GM21515 (cell line): ENCODE data around the gene DDTL.
"Not testable (repeated sequence)": the region's sequence is repeated elsewhere in the genome, so short reads cannot be mapped to it uniquely, and the experiment has no call there.

Experiments
- ATAC-seq: cut with Tn5 transposase; IDR thresholded peaks from one replicate; pipeline ENCODE4 v1.9.1; 2021; ENCODE audit not compliant: unreplicated experiment

The DDTL gene

DNA sequence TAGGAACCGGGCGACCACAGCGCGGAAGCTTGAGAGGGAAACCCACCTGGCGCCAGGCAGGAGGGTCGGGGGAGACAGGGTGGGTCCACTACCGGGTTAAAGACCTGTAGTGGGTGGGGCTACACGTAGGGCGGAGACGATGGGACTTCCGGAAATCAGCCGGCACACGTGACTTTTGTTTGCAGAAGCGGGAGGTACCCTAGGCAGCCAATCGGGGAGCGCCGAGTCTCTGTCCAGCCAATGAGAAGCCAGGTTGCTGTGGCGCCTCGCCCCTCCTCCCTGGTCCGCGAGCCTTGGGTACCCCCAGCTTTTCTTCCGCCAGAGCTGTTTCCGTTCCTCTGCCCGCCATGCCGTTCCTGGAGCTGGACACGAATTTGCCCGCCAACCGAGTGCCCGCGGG, at the start of gene DDTL:
Gene DDTL, plus strand, starts transcription at position 321 of the 400 bp plus-strand sequence. Its CDS starts 27 bp downstream, at position 348.
- peak; percentile 83 for ATAC-seq

GRCh38 chr22:23920267-23920611, 46.4 kb upstream of the DDTL start:
- not testable (repeated sequence) for ATAC-seq

DNA sequence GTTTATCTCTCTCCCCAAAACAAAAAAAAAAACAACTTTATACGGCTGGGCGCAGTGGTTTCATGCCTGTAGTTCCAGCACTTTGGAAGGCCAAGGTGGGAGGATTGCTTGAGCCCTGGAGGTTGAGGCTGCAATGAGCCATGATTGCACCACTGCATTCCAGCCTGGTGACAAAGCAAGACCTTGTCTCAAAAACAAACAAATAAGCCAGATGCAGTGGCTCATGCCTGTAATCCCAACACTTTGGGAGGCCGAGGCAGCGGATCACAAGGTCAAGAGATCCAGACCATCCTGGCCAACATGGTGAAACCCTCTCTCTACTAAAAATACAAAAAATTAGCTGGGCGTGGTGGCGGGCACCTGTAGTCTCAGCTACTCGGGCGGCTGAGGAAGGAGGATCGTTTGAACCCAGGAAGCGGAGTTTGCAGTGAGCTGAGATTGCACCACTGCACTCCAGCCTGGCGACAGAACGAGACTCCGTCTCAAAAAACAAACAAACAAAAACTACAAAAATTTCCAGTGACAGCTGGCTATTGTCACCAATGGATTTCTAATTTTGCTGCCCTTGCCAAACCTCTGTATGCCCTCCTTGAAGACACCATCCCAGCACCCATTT, 45.0 kb upstream of the DDTL start:
- not testable (repeated sequence) for ATAC-seq

- ATAC-seq, result no peak
Measured at GRCh38 chr22:23922921-23923320, 43.8 kb upstream of the DDTL start.

DNA sequence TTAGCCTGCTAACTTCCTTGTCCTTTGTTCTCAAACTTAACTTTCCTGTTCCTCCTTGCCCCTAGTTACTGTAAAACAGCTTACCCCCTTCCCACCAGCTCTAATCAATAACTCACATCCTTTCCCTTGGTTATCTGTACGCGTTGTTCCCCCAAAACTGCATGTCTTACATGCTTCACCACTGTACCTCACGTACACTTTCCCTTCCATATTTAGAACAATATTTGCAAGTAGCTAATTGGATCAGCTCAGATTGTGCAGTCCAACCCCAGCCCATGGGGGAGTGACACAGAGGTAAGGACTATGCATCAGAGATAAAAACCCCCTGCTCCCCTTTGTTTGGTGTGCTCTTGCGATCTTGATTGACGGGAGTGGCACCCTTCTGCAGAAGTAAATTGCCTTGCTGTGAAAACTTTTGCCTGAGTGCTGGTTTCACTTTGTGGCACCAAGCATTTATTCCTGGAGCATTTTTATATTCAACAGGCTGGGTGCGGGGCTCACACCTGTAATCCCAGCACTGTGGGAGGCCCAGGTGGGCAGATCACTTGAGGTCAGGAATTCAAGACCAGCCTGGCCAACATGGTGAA, 41.6 kb upstream of the DDTL start:
- no peak for ATAC-seq

- no peak for ATAC-seq
Measured at GRCh38 chr22:23926561-23926960, 40.1 kb upstream of the DDTL start.

- ATAC-seq, result no peak
Measured at GRCh38 chr22:23938328-23939016, 28.2 kb upstream of the DDTL start.

- ATAC-seq, result no peak
Measured at GRCh38 chr22:23939017-23939357, 27.7 kb upstream of the DDTL start.

GRCh38 chr22:23940166-23940565, 26.5 kb upstream of the DDTL start:
- ATAC-seq, result not testable (repeated sequence)

GRCh38 chr22:23947391-23947790, 19.3 kb upstream of the DDTL start:
- ATAC-seq, result not testable (repeated sequence)

DNA sequence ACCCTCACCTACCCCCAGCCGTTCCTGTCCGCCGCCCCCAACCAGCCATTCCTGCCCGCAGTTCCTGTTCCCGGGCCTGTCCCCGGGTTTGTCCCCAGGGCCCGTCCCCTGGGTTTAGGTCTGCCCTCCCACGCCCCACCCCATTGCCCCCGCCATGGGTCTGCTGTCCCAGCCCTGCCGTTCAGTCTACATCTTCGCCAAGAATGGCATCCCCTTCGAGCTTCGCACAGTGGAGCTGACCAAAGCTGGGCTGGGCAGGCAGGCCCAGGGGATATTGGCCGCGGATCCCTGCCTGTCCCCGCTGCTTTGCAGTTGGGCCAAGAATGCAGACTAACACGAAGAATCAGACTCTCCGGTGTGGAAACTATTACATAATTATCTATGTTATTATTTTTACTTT, 16.9 kb upstream of the DDTL start:
- not testable (repeated sequence) for ATAC-seq

- ATAC-seq, result not testable (repeated sequence)
Measured at GRCh38 chr22:23951383-23951782, 15.3 kb upstream of the DDTL start.

- not testable (repeated sequence) for ATAC-seq
Measured at GRCh38 chr22:23952794-23953405, 13.8 kb upstream of the DDTL start.

GRCh38 chr22:23953485-23953884, 13.2 kb upstream of the DDTL start:
- not testable (repeated sequence) for ATAC-seq

DNA sequence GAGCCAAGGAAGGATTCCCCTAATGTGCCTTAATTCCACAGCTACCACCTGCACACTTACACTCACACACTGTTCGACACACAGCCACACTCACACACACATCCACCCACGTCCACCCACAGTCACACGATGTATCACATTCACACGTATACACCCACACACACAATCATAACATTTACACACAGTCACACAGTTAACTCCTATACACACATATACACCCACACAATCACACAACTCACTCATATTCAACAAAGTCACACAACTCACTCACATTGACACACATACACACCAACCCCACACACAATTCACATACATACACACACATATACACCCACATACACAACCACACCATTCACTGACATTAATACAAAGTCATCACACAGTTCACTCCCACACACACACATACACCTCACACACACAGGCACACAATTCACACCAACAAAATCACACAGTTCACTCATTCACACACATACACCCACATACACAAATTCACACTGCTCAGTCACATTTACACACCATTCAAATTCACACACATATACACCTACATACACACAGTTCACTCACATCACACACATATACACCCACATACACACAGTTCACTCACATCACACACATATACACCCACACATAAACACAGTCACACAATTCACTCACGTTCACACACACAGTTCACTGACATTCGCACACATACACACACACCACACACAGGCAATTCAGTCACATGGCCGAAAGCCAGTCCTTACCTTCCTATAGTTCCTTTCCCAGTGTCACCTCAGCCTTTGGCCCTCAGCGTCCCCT, 12.3 kb upstream of the DDTL start:
- ATAC-seq, result not testable (repeated sequence)

DNA sequence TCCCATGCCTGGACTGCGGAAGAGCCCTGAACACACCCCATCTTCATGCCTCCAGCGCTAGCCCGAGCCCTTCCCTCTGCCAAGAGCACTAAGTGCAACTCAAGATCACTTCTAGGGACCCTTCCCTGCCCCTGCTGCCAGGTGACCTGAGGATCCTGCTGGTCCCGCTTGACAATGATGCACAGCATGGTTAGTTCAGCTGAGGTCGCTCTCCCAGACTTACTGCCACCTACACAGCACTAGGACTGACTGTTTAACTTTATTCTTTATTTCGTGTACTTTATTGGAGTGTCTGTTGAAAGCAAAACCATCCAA, 11.7 kb upstream of the DDTL start:
- not testable (repeated sequence) for ATAC-seq

GRCh38 chr22:23955886-23956285, 10.8 kb upstream of the DDTL start:
- ATAC-seq, result not testable (repeated sequence)

DNA sequence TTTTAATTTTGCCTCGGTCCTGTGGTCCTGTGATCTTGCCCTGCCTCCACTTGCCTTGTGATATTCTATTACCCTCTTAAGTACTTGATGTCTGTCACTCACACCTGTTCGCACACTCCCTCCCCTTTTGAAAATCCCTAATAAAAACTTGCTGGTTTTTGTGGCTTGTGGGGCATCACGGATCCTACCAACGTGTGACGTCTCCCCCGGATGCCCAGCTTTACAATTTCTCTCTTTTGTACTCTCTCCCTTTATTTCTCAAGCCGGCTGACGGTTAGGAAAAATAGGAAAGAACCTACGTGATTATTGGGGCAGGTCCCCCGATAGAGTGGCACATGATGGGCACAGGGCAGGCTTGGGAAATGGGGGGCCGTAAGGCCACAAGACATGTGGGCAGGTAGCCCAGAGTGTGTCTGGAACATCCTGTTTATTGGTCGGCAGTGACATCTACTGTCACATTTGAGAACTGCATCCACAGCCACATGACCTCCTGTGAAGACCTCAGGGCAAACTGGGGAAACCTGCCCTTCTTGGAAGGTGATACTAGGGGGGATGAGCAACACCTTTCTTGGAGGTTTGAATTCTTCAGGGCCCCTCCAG, 10.3 kb upstream of the DDTL start:
- ATAC-seq, result not testable (repeated sequence)

- ATAC-seq, result not testable (repeated sequence)
Measured at GRCh38 chr22:23961084-23961771, 5.5 kb upstream of the DDTL start, which contains the start of gene GSTT2B. Gene GSTT2B (minus strand): TSS chr22:23961195. CDS start chr22:23961131, 64 bp downstream.

GRCh38 chr22:23966094-23966493, 594 bp upstream of the DDTL start:
- ATAC-seq, result not testable (repeated sequence)
